Lower leg skin (tissue), 4 donors: Measurements from ENCODE around the gene CLEC3B. TPM values are rescaled to one million over a fixed set of nuclear protein-coding genes. Genes with fewer than 3 reads are reported as not detected.

Experiments used
- DNase-seq, 2 donors: peaks; one replicate each; pipeline ENCODE4 v3.0.0-alpha.2; 2019; ENCODE audit warnings: low spot score in 2 of 2
- H3K4me3 ChIP-seq: fragments of 200-600 bp; sonication (generic); 2 replicates; pipeline ENCODE4 v1.5.1; 2017; ENCODE audit warnings: mild to moderate bottlenecking, low read depth; ENCODE audit not compliant: poor library complexity, severe bottlenecking
- CTCF ChIP-seq, 3 donors: fragments of 450-650 bp; IDR thresholded peaks; one replicate each; pipeline ENCODE4 v1.5.1; 2016; ENCODE audit warnings: antibody characterized with exemption in 3 of 3, mild to moderate bottlenecking in 3 of 3, moderate library complexity in 2 of 3
- POLR2A ChIP-seq, 2 donors: fragments of 450-650 bp; IDR thresholded peaks; one replicate each; pipeline ENCODE4 v1.6.1; 2016 to 2017; ENCODE audit warnings: antibody characterized with exemption in 2 of 2, mild to moderate bottlenecking in 1 of 2, moderate library complexity in 1 of 2
- WGBS, 2 donors: methylation state at CpG; one replicate each; pipeline ENCODE4 v1.1.5; 2018; 5-methylcytosine and 5-hydroxymethylcytosine counted together
- intact Hi-C: fragments of 100-400 bp; cut with DNase I; formaldehyde crosslinking; loops from one replicate; pipeline ENCODE4 v1.15.0; 2023; ENCODE audit warnings: low total_unique reads
- total RNA-seq, 4 donors: library from RNA; depleted of rRNA; stranded (reverse); fragments of >200 nt; gene quantifications; one replicate each; pipeline ENCODE4 v1.1.0, GENCODE V29; 2016

The CLEC3B gene
- total RNA-seq, 4 donors from 2014 or later = 15.0 to 113 (median 29.8) TPM

DNA sequence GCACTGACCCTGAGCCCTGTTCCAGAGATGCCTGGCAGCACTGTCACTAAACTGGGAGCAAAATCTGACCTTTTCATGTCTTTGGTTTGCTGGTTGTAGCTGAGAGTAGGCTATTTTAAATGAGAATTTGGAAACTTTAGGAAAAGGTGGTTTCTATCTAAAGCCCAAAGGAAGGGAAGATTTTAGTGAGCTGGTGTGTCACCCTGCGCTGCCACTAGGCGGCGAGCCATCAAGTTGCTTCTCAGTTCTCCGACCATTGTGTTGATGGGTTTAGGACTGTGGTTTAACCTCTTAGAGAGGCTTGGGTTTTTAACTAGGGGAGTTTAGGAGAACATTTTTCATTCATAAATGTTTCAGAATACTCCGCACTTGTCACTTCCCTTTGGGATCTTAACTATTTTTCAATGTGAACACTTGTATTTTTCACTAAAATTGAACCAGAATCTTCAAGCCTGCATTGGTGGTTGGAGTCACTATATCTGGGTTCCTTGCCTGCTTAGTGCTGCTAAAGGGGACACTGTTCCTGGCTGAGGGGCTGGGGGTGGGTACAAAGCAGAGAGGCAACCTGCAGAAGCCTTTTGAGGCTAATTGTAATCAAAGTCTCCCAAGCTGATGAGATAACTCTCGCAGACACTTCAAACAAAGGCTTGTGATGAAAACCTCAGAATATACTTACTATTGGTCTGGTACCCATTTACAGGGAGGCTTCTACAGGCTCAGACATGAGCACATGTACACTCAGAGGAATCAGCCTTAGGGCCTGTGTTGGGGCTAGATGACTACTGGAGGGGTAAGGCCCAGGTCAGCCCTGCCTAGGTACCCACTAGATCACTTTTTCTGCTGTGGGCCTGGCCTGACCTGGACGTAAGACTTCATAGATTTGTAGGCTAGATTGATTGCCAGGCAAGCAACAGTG, 33.3 kb upstream of the CLEC3B start:
- intact Hi-C loops = no loop called here
- no peak for TF ChIP-seq CTCF (IDR thresholded peaks at IDR 0.05)
- no peak for TF ChIP-seq POLR2A (IDR thresholded peaks at IDR 0.05)
- no peak for DNase-seq
- H3K4me3 ChIP-seq = no peak overlapping the region
- WGBS, 2 donors = 43 to 49% methylated on average over 7 of the region's 7 CpGs

DNA sequence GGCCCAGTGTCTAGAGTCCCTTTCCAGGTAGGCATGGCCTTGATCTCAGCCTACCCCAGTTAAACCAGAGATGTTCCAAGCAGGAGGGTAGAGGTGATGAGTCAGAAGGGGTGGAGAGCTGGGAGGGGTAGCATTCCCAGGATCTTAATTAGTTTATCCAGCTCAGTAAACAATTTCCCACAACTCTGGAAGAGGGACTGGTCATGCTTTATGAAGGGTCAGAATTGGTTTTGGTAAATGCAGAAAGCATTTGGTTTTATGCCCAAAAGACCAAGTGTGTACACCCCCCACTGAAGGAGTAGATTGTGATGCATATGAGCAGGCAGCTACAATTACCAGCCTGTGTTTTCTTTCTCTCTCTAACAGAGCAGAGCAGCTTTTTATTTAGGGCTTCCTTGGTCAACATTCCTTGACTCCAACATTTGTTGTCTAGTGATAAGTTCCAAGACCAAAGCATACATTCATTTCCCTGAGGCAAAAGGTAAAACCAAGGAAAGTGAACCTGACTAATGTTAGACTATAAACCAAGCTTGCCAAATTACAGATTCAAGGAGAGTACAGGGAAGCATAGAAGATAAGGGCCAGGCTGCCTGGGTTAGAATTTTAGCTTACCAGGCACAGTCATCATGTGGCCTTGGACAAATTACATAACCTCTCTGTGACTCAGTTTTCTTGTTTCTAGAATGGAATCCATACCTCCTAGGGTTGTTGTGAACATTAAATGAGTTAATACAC, 32.5 kb upstream of the CLEC3B start:
- no peak for DNase-seq
- no peak overlapping the region for H3K4me3 ChIP-seq
- intact Hi-C loops = no loop called here
- TF ChIP-seq CTCF (IDR thresholded peaks at IDR 0.05) (no peak), POLR2A (IDR thresholded peaks at IDR 0.05) (no peak)

GRCh38 chr3:44995142-44995770, 30.8 kb upstream of the CLEC3B start:
- WGBS, 2 donors = 57 to 59% methylated on average over 8 of the region's 8 CpGs

DNA sequence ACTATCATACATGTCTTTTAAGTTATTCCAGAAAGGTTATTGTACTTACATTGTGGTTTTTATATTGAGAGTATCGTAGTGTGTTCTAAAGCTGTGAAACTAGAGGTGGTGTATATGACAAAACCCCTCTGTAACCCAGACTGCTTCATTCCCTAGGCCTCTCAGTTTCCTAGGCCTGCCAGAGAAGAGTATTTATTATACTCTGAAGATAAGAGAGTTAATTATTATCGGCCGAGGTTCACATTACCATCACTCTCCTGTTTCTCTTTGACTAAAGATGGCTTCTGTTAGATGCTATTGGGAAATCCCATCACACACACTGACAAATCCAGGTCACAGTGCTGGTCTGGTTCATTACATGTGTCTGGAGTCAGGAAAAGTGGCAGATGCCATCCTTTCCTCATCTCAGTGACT, 29.5 kb upstream of the CLEC3B start:
- TF ChIP-seq CTCF (IDR thresholded peaks at IDR 0.05) (no peak), POLR2A (IDR thresholded peaks at IDR 0.05) (no peak)
- no peak for DNase-seq
- WGBS, 2 donors = 78 to 85% methylated on average over 3 of the region's 3 CpGs
- no peak overlapping the region for H3K4me3 ChIP-seq
- intact Hi-C loops = no loop called here

More at GRCh38 chr3:44995142-44995770, 30.8 kb upstream of the CLEC3B start:
- no peak for TF ChIP-seq POLR2A (IDR thresholded peaks at IDR 0.05)
- TF ChIP-seq CTCF (IDR thresholded peaks at IDR 0.05) = no peak
- intact Hi-C loops = no loop called here
- peak in 1 of 2 donors; percentile 68 for DNase-seq
- H3K4me3 ChIP-seq = no peak overlapping the region

- no peak for DNase-seq
- no peak overlapping the region for H3K4me3 ChIP-seq
- TF ChIP-seq POLR2A (IDR thresholded peaks at IDR 0.05) = no peak
- WGBS, 2 donors = 45 to 59% methylated on average over 2 of the region's 2 CpGs
- intact Hi-C loops = no loop called here
These were observed 26.3 kb upstream of the CLEC3B start for GRCh38 chr3:44999782-45000181.

DNA sequence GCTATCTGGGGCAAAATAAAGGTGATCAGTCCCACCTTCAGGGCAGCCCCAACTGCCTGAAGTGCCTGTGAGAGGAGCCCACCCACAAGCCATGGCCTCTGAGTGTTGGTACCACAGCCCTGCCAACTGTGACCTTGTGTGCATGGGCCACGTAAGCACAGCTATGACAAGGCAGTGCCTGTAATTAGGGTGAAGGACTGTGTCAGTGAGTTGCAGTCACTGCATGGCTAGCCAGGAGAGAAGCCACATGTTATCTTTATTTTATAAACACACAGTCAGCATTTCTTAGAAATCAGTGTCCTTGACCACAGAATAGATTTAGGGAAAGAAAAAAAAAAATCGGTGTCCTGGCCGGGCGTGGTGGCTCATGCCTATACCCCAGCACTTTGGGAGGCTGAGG, 25.3 kb upstream of the CLEC3B start:
- no peak overlapping the region for H3K4me3 ChIP-seq
- TF ChIP-seq CTCF (IDR thresholded peaks at IDR 0.05) (no peak), POLR2A (IDR thresholded peaks at IDR 0.05) (no peak)
- 94 to 95% methylated on average over 4 of the region's 4 CpGs for WGBS, 2 donors
- intact Hi-C loops = no loop called here
- no peak for DNase-seq
